H9 (cell line): ENCODE data around the gene IZUMO3. TPM values are rescaled to one million over a fixed set of nuclear protein-coding genes. Genes with fewer than 3 reads are reported as not detected.

Experiments
- DNase-seq: peaks from one replicate; pipeline ENCODE4 v3.0.0-alpha.2; 2017
- H2AFZ ChIP-seq: one replicate; pipeline ENCODE4 v1.6.1; 2013; ENCODE audit warnings: mild to moderate bottlenecking, low read length, control low read depth, moderate library complexity
- H2AK5ac ChIP-seq: 2 replicates; pipeline ENCODE4 v1.6.1; 2013; ENCODE audit warnings: low read length, control low read depth, mixed read lengths; ENCODE audit not compliant: insufficient read length
- H2BK120ac ChIP-seq: one replicate; pipeline ENCODE4 v1.6.1; 2013; ENCODE audit warnings: low read depth, mild to moderate bottlenecking, low read length, control low read depth, inconsistent platforms; ENCODE audit not compliant: poor library complexity, severe bottlenecking
- H2BK12ac ChIP-seq: 2 replicates; pipeline ENCODE4 v1.6.1; 2013; ENCODE audit warnings: low read length, control low read depth, mixed read lengths, low read depth; ENCODE audit not compliant: insufficient read length
- H2BK15ac ChIP-seq: 2 replicates; pipeline ENCODE4 v1.6.1; 2013; ENCODE audit warnings: low read depth, low read length, control low read depth
- H2BK20ac ChIP-seq: one replicate; pipeline ENCODE4 v1.6.1; 2013; ENCODE audit warnings: low read depth, mild to moderate bottlenecking, low read length, control low read depth, inconsistent platforms; ENCODE audit not compliant: poor library complexity, severe bottlenecking
- H2BK5ac ChIP-seq: 2 replicates; pipeline ENCODE4 v1.6.1; 2013; ENCODE audit warnings: low read length, control low read depth, mixed read lengths; ENCODE audit not compliant: insufficient read length
- H3K14ac ChIP-seq: 2 replicates; pipeline ENCODE4 v1.6.1; 2013; ENCODE audit warnings: low read length, control low read depth; ENCODE audit not compliant: insufficient read depth
- H3K18ac ChIP-seq: 2 replicates; pipeline ENCODE4 v1.6.1; 2013; ENCODE audit warnings: low read depth, mild to moderate bottlenecking, mixed read lengths, low read length, control low read depth; ENCODE audit not compliant: insufficient read length
- H3K23ac ChIP-seq: 2 replicates; pipeline ENCODE4 v1.6.1; 2013; ENCODE audit warnings: low read length, control low read depth, mixed read lengths, low read depth; ENCODE audit not compliant: insufficient read length
- H3K23me2 ChIP-seq: 2 replicates; pipeline ENCODE4 v1.6.1; 2013; ENCODE audit warnings: low read depth, mild to moderate bottlenecking, mixed read lengths, low read length, control low read depth; ENCODE audit not compliant: insufficient read length, poor library complexity, severe bottlenecking
- H3K27ac ChIP-seq: 2 replicates; pipeline ENCODE4 v1.5.1; 2013; ENCODE audit warnings: low read length, control low read depth, mixed read lengths, low read depth; ENCODE audit not compliant: insufficient read length
- H3K27me3 ChIP-seq: 2 replicates; pipeline ENCODE4 v1.6.1; 2013; ENCODE audit warnings: low read length, control low read depth, inconsistent platforms; ENCODE audit not compliant: insufficient read depth
- H3K4ac ChIP-seq: 2 replicates; pipeline ENCODE4 v1.6.1; 2013; ENCODE audit warnings: low read depth, mild to moderate bottlenecking, control low read depth, inconsistent platforms, low read length, moderate library complexity
- H3K4me1 ChIP-seq: 2 replicates; pipeline ENCODE4 v1.6.1; 2013; ENCODE audit warnings: low read length, control low read depth, inconsistent platforms; ENCODE audit not compliant: insufficient read depth
- H3K4me2 ChIP-seq: 2 replicates; pipeline ENCODE4 v1.6.1; 2013; ENCODE audit warnings: low read length, control low read depth, mixed read lengths; ENCODE audit not compliant: insufficient read length, insufficient read depth
- H3K56ac ChIP-seq: 2 replicates; pipeline ENCODE4 v1.6.1; 2013; ENCODE audit warnings: low read depth, mild to moderate bottlenecking, mixed read lengths, low read length, control low read depth; ENCODE audit not compliant: insufficient read length
- H3K79me1 ChIP-seq: 2 replicates; pipeline ENCODE4 v1.6.1; 2013; ENCODE audit warnings: low read depth, mild to moderate bottlenecking, moderate library complexity, low read length, control low read depth, inconsistent platforms; ENCODE audit not compliant: insufficient read depth, poor library complexity, severe bottlenecking
- H3K79me2 ChIP-seq: 2 replicates; pipeline ENCODE4 v1.6.1; 2013; ENCODE audit warnings: low read length, control low read depth, inconsistent platforms; ENCODE audit not compliant: insufficient read depth
- H3K9ac ChIP-seq: 2 replicates; pipeline ENCODE4 v1.6.1; 2013; ENCODE audit warnings: low read length, control low read depth, mixed read lengths; ENCODE audit not compliant: insufficient read length; ENCODE audit errors: extremely low read depth
- H3K9me3 ChIP-seq: one replicate; pipeline ENCODE4 v1.6.1; 2013; ENCODE audit warnings: low read depth, low read length, inconsistent platforms; ENCODE audit not compliant: control insufficient read depth
- H3T11ph ChIP-seq: one replicate; pipeline ENCODE4 v1.6.1; 2013; ENCODE audit warnings: mild to moderate bottlenecking, low read length, control low read depth, inconsistent platforms
- H4K20me1 ChIP-seq: one replicate; pipeline ENCODE4 v1.6.1; 2013; ENCODE audit not compliant: control insufficient read depth, insufficient read length, insufficient read depth
- H4K5ac ChIP-seq: 2 replicates; pipeline ENCODE4 v1.6.1; 2013; ENCODE audit warnings: low read depth, mild to moderate bottlenecking, mixed read lengths, low read length, control low read depth; ENCODE audit not compliant: insufficient read length
- H4K8ac ChIP-seq: replicated peaks from 2 replicates; pipeline ENCODE4 v1.6.1; 2013; ENCODE audit warnings: low read length, control low read depth, mixed read lengths, low read depth; ENCODE audit not compliant: insufficient read length
- H4K91ac ChIP-seq: 2 replicates; pipeline ENCODE4 v1.6.1; 2013; ENCODE audit warnings: low read depth, mild to moderate bottlenecking, moderate library complexity, mixed read lengths, low read length, control low read depth; ENCODE audit not compliant: insufficient read length
- H3K27ac Mint-ChIP-seq, 3 experiments: 2 replicates in 2 of 3; 3 replicates in 1 of 3; pipeline ENCODE4 v1.8.0; 2020 to 2021; ENCODE audit warnings: mixed read lengths in 3 of 3, mild to moderate bottlenecking in 1 of 3, moderate library complexity in 1 of 3
- H3K27me3 Mint-ChIP-seq: 2 replicates; pipeline ENCODE4 v1.8.0; 2021; ENCODE audit warnings: low read depth, mild to moderate bottlenecking, moderate library complexity, mixed read lengths
- H3K36me3 Mint-ChIP-seq, 3 experiments: 2 replicates in 2 of 3; 3 replicates in 1 of 3; pipeline ENCODE4 v1.8.0; 2020 to 2021; ENCODE audit warnings: low read depth in 3 of 3, mixed read lengths in 3 of 3; ENCODE audit not compliant: insufficient read depth in 1 of 3
- H3K4me1 Mint-ChIP-seq, 2 experiments: 2 replicates each; pipeline ENCODE4 v1.8.0; 2020; ENCODE audit warnings: mixed read lengths in 2 of 2
- H3K4me3 Mint-ChIP-seq, 2 experiments: 2 replicates in 1 of 2; 3 replicates in 1 of 2; pipeline ENCODE4 v1.8.0; 2020 to 2021; ENCODE audit warnings: mild to moderate bottlenecking in 2 of 2, mixed read lengths in 2 of 2, moderate library complexity in 1 of 2
- H3K9me3 Mint-ChIP-seq, 2 experiments: 2 replicates in 1 of 2; 3 replicates in 1 of 2; pipeline ENCODE4 v1.8.0; 2020; ENCODE audit warnings: mild to moderate bottlenecking in 2 of 2, mixed read lengths in 2 of 2, moderate library complexity in 1 of 2
- WGBS: extraction: QIAGEN DNeasy Blood & Tissue Kit; methylation state at CpG from one replicate; pipeline ENCODE4 v1.1.7; 2013; ENCODE audit warnings: missing lambda C conversion rate, low lambda C conversion rate, mixed read lengths; ENCODE audit not compliant: insufficient read length; ENCODE audit errors: extremely low coverage; 5-methylcytosine and 5-hydroxymethylcytosine counted together
- total RNA-seq: library from RNA; stranded (reverse); gene quantifications from 2 replicates; pipeline ENCODE4 v1.2.1, GENCODE V29; 2021
- TF ChIP-seq, protein P1 (sequence below): fragments of 200-600 bp; sonication (generic); conservative IDR thresholded peaks from 3 replicates; pipeline ENCODE4 v1.8.0; 2021; ENCODE audit warnings: antibody characterized with exemption, mild to moderate bottlenecking

The IZUMO3 gene
- total RNA-seq, 1 experiment from 2014 or later: not detected

- Histone ChIP-seq H3K79me2 (no peaks in the 10 kb centered on the region), H3K9me3 (no peaks in the 10 kb centered on the region), H3K14ac (no peak overlapping the region), H4K91ac (no peak overlapping the region), H3K27me3 (no peaks in the 10 kb centered on the region), H2BK120ac (no peak overlapping the region), H2AFZ (no peak overlapping the region), H3K79me1 (no peaks in the 10 kb centered on the region), H2AK5ac (no peak overlapping the region), H2BK5ac (no peak overlapping the region), H2BK12ac (no peak overlapping the region), H3K18ac (no peak overlapping the region), H3K23ac (no peak overlapping the region), H4K8ac (no peak overlapping the region), H3K9ac (no peak overlapping the region), H3K27ac (no peak overlapping the region), H4K20me1 (no peaks in the 10 kb centered on the region), H3K4me1 (no peaks in the 10 kb centered on the region), H3K56ac (no peak overlapping the region), H3K23me2 (no peaks in the 10 kb centered on the region), H4K5ac (no peak overlapping the region), H2BK20ac (no peak overlapping the region), H2BK15ac (no peak overlapping the region), H3T11ph (no peak overlapping the region), H3K4ac (no peak overlapping the region), H3K4me2 (no peak overlapping the region)
- no CpG with 5 or more reads among the region's 3 CpGs for WGBS
- Mint-ChIP-seq H3K27ac (no peak overlapping the region), H3K36me3 (no peaks in the 10 kb centered on the region), H3K9me3 (no peaks in the 10 kb centered on the region), H3K4me3 (no peak overlapping the region), H3K4me1 (no peaks in the 10 kb centered on the region), H3K27me3 (no peaks in the 10 kb centered on the region)
- no peak for DNase-seq
- TF ChIP-seq, protein P1, sequence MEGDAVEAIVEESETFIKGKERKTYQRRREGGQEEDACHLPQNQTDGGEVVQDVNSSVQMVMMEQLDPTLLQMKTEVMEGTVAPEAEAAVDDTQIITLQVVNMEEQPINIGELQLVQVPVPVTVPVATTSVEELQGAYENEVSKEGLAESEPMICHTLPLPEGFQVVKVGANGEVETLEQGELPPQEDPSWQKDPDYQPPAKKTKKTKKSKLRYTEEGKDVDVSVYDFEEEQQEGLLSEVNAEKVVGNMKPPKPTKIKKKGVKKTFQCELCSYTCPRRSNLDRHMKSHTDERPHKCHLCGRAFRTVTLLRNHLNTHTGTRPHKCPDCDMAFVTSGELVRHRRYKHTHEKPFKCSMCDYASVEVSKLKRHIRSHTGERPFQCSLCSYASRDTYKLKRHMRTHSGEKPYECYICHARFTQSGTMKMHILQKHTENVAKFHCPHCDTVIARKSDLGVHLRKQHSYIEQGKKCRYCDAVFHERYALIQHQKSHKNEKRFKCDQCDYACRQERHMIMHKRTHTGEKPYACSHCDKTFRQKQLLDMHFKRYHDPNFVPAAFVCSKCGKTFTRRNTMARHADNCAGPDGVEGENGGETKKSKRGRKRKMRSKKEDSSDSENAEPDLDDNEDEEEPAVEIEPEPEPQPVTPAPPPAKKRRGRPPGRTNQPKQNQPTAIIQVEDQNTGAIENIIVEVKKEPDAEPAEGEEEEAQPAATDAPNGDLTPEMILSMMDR: no peak
These were observed 16.3 kb upstream of the IZUMO3 start for GRCh38 chr9:24561957-24562356.
